ENCODE results near the gene ADAMTS12. TPM values are rescaled to one million over a fixed set of nuclear protein-coding genes. Genes with fewer than 3 reads are reported as not detected.

The ADAMTS12 gene
- total and polyA plus RNA-seq, 2 experiments from 2014 or later = 9.1 to 17.1 TPM

GRCh38 chr5:33579152-33579551, 312.6 kb downstream of the ADAMTS12 start (continued):
- TF ChIP-seq ZNF462 (CRISPR knock-in tag; IDR thresholded peaks at IDR 0.05) (no peak), POLR2AphosphoS5 (IDR thresholded peaks at IDR 0.05; ENCODE audit: low read depth) (no peak), REST (IDR thresholded peaks at IDR 0.05; ENCODE audit: unreplicated experiment) (no peak), EZH2phosphoT487 (IDR thresholded peaks at IDR 0.05; ENCODE audit: unreplicated experiment) (no peak)

Measured in GM23338 (cell line).